Adrenal gland (tissue), 12 donors: Measurements from ENCODE around the gene DPYD. TPM values are rescaled to one million over a fixed set of nuclear protein-coding genes. Genes with fewer than 3 reads are reported as not detected.

ENCODE experiments used
- DNase-seq, 7 donors: peaks; one replicate each; pipeline ENCODE4 v3.0.0-alpha.2; 2019 to 2020
- H3K27ac ChIP-seq, 5 donors: fragments of 200-600 bp; sonication (generic) in 4 of 5; 1 replicate in 3 of 5; 2 replicates in 2 of 5; pipeline versions ENCODE4 v1.5.1 to v1.8.0; 2016 to 2020; ENCODE audit warnings: mild to moderate bottlenecking in 1 of 5
- H3K27me3 ChIP-seq: fragments of 200-600 bp; 2 replicates; pipeline ENCODE4 v1.8.0; 2021
- H3K36me3 ChIP-seq, 2 donors: fragments of 200-600 bp; replicated peaks in 1 of 2; 1 replicate in 1 of 2; 2 replicates in 1 of 2; pipeline versions ENCODE4 v1.5.1 to v1.8.0; 2018 to 2022
- H3K4me1 ChIP-seq, 2 donors: fragments of 200-600 bp; replicated peaks in 1 of 2; 1 replicate in 1 of 2; 2 replicates in 1 of 2; pipeline versions ENCODE4 v1.5.1 to v1.8.0; 2018 to 2021
- H3K4me3 ChIP-seq, 4 donors: fragments of 200-600 bp; sonication (generic) in 3 of 4; one replicate each; pipeline ENCODE4 v1.5.1; 2016 to 2018
- H3K9me3 ChIP-seq, 3 donors: fragments of 200-600 bp; sonication (generic) in 1 of 3; replicated peaks in 1 of 3; 1 replicate in 2 of 3; 2 replicates in 1 of 3; pipeline versions ENCODE4 v1.5.1 to v1.8.0; 2016 to 2021
- CTCF ChIP-seq, 6 experiments: fragments of 450-650 bp in 4 of 6; fragments of 200-600 bp in 2 of 6; sonication (generic) in 1 of 6; IDR thresholded peaks; 1 replicate in 5 of 6; 2 replicates in 1 of 6; pipeline versions ENCODE4 v1.5.1 to v1.8.0; 2016 to 2021; ENCODE audit warnings: antibody characterized with exemption in 6 of 6, mild to moderate bottlenecking in 2 of 6, moderate library complexity in 1 of 6
- POLR2A ChIP-seq, 2 donors: fragments of 450-650 bp; IDR thresholded peaks; one replicate each; pipeline ENCODE4 v1.6.1; 2017; ENCODE audit warnings: antibody characterized with exemption in 2 of 2, mild to moderate bottlenecking in 2 of 2, moderate library complexity in 1 of 2
- WGBS, 4 donors: extraction: QIAGEN DNeasy Blood & Tissue Kit in 2 of 4; methylation state at CpG; one replicate each; pipeline versions ENCODE4 v1.1.5 to v1.1.7; 2013 to 2017; 5-methylcytosine and 5-hydroxymethylcytosine counted together
- intact Hi-C, 2 donors: fragments of 100-400 bp; cut with DNase I; formaldehyde crosslinking; loops; one replicate each; pipeline versions ENCODE4 v1.14.1 to v1.15.0; 2022 to 2023
- polyA plus RNA-seq, 3 donors: library from polyadenylated mRNA; stranded (reverse); fragments of 200-250 nt in 2 of 3; fragments of 350-450 nt in 1 of 3; fragmentation: Illumina TruSeq in 1 of 3; extraction: RNeasy Lipid Tissue Mini Kit (QIAGEN cat#74804) in 1 of 3; gene quantifications; one replicate each; pipeline ENCODE4 v1.2.3, GENCODE V29; 2013 to 2014
- total RNA-seq, 9 donors: library from RNA; depleted of rRNA in 4 of 9; stranded (reverse); fragments of >200 nt in 4 of 9; fragments of 120-200 nt in 1 of 9; fragmentation: NEBNext Ultra II Directional in 1 of 9; extraction: Animal tissue kit (Norgen Biotek cat#: 25700) in 1 of 9; gene quantifications; one replicate each; pipeline versions ENCODE4 v1.1.0 to v1.2.4, GENCODE V29; 2013 to 2023
- donor health status: healthy with polysubstance abuse.
- donor health status: Bipolar disorder and iron deficiency.
- donor health status: DM: yes; HTN: yes; CAD: no.
- donor health status: DM: no; HTN: no; CAD: no.
- donor health status: DM: no; HTN: no; CAD: no.
- donor health status: DM: yes; HTN: yes; CAD: no.

Gene DPYD
- total and polyA plus RNA-seq, 12 donors: 6.6 to 73.1 (median 30.2) TPM

- Histone ChIP-seq H3K36me3 (no peaks in the 10 kb centered on the region), H3K4me3 (no peak overlapping the region), H3K9me3 (no peaks in the 10 kb centered on the region), H3K27ac (no peak overlapping the region), H3K4me1 (no peaks in the 10 kb centered on the region), H3K27me3 (no peaks in the 10 kb centered on the region)
- no peak for TF ChIP-seq CTCF (IDR thresholded peaks at IDR 0.05)
- TF ChIP-seq POLR2A (IDR thresholded peaks at IDR 0.05): no peak
- intact Hi-C loops: no loop called here
- DNase-seq: no peak
Measured at GRCh38 chr1:97332716-97333115, 588.1 kb downstream of the DPYD start.

GRCh38 chr1:97331165-97331564 lies 589.7 kb downstream of the DPYD start:
- Histone ChIP-seq H3K4me3 (no peak overlapping the region), H3K27ac (no peak overlapping the region), H3K4me1 (no peaks in the 10 kb centered on the region), H3K9me3 (no peaks in the 10 kb centered on the region), H3K27me3 (no peaks in the 10 kb centered on the region), H3K36me3 (no peaks in the 10 kb centered on the region)
- intact Hi-C loops: no loop called here
- WGBS, 4 donors: 92 to 94% (median 93%) methylated on average over 8 of the region's 8 CpGs
- TF ChIP-seq CTCF (IDR thresholded peaks at IDR 0.05): no peak
- no peak for TF ChIP-seq POLR2A (IDR thresholded peaks at IDR 0.05)
- DNase-seq: no peak

GRCh38 chr1:97314685-97315084 lies 606.1 kb downstream of the DPYD start:
- Histone ChIP-seq H3K9me3 (no peaks in the 10 kb centered on the region), H3K4me1 (no peaks in the 10 kb centered on the region), H3K27me3 (no peaks in the 10 kb centered on the region), H3K27ac (no peak overlapping the region), H3K36me3 (no peaks in the 10 kb centered on the region), H3K4me3 (no peak overlapping the region)
- DNase-seq: no peak
- intact Hi-C loops: no loop called here
- TF ChIP-seq CTCF (IDR thresholded peaks at IDR 0.05) (no peak), POLR2A (IDR thresholded peaks at IDR 0.05) (no peak)
- 80 to 84% (median 84%) methylated on average over 4 of the region's 4 CpGs for WGBS, 4 donors

GRCh38 chr1:97308131-97308530 lies 612.7 kb downstream of the DPYD start:
- H3K36me3 ChIP-seq: no peaks in the 10 kb centered on the region
- no peak for TF ChIP-seq CTCF (IDR thresholded peaks at IDR 0.05)
- no peak for TF ChIP-seq POLR2A (IDR thresholded peaks at IDR 0.05)
- no peak overlapping the region for H3K27ac ChIP-seq
- H3K4me3 ChIP-seq: no peak overlapping the region
- no peaks in the 10 kb centered on the region for H3K9me3 ChIP-seq
- no peak for DNase-seq
- WGBS, 4 donors: 79 to 88% (median 83%) methylated on average over 1 of the region's 1 CpG
- peaks cover 0 to 8% of the 10 kb centered on the region in 2 donors for H3K4me1 ChIP-seq
- intact Hi-C loops: no loop called here
- H3K27me3 ChIP-seq: no peaks in the 10 kb centered on the region
